ENCODE results near the gene CYLD.

- no peak for TF ChIP-seq EZH2phosphoT487 (IDR thresholded peaks at IDR 0.05; ENCODE audit: borderline replicate concordance, low read depth, low read length)
- TF ChIP-seq, protein P1, sequence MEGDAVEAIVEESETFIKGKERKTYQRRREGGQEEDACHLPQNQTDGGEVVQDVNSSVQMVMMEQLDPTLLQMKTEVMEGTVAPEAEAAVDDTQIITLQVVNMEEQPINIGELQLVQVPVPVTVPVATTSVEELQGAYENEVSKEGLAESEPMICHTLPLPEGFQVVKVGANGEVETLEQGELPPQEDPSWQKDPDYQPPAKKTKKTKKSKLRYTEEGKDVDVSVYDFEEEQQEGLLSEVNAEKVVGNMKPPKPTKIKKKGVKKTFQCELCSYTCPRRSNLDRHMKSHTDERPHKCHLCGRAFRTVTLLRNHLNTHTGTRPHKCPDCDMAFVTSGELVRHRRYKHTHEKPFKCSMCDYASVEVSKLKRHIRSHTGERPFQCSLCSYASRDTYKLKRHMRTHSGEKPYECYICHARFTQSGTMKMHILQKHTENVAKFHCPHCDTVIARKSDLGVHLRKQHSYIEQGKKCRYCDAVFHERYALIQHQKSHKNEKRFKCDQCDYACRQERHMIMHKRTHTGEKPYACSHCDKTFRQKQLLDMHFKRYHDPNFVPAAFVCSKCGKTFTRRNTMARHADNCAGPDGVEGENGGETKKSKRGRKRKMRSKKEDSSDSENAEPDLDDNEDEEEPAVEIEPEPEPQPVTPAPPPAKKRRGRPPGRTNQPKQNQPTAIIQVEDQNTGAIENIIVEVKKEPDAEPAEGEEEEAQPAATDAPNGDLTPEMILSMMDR (conservative IDR thresholded peaks at IDR 0.05; ENCODE audit: low read length): no peak
Observed at GRCh38 chr16:50733468-50733867, 8.4 kb upstream of the CYLD start.
